ENCODE measurements around the gene CNP.
"Not testable (repeated sequence)": the region's sequence is repeated elsewhere in the genome, so short reads cannot be mapped to it uniquely, and the experiment has no call there.

CNP gene

DNA sequence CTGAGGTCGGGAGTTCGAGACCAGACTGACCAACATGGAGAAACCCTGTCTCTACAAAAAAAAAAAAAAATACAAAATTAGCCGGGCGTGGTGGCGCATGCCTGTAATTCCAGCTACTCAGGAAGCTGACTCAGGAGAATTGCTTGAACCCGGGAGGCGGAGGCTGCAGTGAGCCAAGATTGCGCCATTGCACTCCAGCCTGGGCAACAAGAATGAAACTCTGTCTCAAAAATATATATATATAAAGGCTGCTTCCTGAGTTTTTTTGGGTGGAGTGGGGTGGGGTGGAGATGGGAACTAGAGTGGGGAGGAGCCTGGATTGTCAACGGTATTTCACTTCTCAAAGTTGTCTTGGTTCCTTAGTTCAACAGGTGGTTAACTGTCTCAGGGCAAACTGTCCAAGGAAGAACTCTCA, 43.7 kb downstream of the CNP start:
- DNase-seq: not testable (repeated sequence)

DNA sequence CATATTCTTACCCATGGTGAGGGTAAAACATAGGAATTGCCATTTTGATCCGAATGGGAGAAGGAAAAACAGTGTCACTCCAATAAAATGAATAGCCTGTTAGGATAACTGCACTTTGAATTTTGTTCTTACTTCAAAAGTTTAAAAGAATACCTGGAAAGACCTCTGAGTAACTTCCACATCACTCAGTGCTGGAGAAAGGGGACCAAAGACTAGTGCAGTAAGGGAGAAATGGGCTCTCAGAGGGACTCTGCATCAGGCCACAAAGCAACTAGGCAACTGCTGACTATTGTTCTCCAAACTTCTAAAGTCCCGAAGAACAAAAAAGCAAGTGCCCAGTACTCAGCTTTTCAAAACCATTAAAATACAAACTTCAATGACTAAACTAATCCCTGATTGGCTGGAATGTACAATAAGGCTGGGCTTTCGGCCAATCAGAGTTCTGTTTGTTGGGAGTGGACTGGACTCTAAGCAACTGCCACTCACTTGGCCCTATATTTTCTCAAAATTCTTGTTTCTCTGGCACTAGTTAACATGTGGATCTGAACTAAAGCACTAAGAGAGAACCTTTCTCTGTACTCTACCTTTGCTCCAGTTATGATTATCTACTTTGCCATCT, 44.4 kb downstream of the CNP start:
- DNase-seq: no peak

GRCh38 chr17:42012363-42012762, 45.8 kb downstream of the CNP start:
- DNase-seq: not testable (repeated sequence)

- not testable (repeated sequence) for DNase-seq
Observed at GRCh38 chr17:42013740-42014139, 47.1 kb downstream of the CNP start.

- DNase-seq: no peak
Observed at GRCh38 chr17:42016411-42016831, 49.8 kb downstream of the CNP start.

GRCh38 chr17:42016941-42017865, 50.6 kb downstream of the CNP start, which contains the start of gene DNAJC7:
Gene DNAJC7, minus strand, starts transcription at chr17:42017439. Its CDS starts 23 bp downstream, at chr17:42017416.
- peak; percentile 90 for DNase-seq

- DNase-seq: no peak
Observed at GRCh38 chr17:42017866-42018200, 51.2 kb downstream of the CNP start.

DNA sequence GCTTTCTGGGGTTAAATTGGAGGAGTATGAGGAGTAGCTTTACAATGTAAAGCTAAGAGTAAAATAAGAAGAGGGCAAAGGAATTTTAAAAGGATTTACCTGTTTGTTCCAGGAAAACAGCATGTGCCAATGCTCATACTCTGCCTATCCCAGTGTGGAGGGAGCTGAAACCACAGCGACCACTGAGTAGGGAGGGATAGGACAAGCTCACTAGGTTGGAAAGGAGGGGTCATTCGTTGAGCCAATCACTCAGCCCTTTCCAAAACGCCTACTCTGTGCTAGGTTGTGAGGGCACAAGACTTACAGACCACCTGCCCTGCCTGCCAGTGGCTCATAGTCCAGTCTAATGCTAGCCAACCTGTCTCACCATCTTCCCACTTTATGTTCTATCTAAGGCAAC, 51.7 kb downstream of the CNP start:
- DNase-seq: no peak

GRCh38 chr17:42018988-42019387, 52.4 kb downstream of the CNP start:
- no peak for DNase-seq

DNA sequence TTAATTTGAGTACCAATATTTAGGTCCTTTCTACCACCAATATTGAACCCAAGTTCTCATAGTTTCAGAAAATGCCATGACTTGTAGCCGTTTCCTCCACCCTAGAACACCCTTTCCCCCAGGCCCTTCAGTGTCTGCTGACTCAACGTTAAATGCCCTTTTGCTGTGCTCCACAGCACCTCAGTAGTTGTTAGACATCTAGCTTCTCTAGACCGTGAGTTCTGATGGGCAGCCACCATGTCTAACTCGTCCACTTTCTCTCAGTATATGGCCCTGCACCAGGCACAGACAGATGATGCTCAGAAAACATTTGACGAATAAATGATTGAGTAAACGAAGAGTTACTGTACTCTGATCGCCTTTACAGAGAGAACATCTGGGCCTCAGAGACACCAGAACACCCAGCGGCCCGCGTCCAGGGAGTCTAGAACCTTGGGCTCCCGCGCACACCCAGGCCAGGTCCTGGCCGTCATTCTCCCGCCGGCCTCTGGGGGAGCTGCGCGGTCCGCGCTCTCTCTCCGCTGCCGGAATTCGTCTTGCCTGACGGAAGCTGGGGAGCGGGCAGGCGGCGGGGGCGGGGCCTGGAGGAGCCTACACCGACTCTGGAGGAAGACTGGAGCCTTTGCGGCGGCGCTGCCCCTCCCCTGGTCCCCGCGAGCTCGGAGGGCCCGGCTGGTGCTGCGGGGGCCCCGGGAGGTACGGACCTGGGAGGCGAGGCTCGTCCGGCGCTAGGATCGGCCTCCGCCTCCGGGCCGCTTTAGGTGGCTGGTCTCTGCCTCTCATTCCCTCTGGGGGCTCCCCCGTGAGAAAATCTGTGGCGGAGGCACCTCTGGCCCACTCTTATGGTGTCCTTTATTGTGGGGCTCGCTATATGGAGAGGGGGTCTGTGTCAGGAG, 53.2 kb downstream of the CNP start, which contains the start of gene NKIRAS2:
Gene NKIRAS2, plus strand, starts transcription at position 582 of the 896 bp plus-strand sequence. CDS start 1,488 bp downstream, outside the sequence.
- DNase-seq: peak; percentile 77

GRCh38 chr17:42020845-42021244, 54.2 kb downstream of the CNP start:
- not testable (repeated sequence) for DNase-seq

DNA sequence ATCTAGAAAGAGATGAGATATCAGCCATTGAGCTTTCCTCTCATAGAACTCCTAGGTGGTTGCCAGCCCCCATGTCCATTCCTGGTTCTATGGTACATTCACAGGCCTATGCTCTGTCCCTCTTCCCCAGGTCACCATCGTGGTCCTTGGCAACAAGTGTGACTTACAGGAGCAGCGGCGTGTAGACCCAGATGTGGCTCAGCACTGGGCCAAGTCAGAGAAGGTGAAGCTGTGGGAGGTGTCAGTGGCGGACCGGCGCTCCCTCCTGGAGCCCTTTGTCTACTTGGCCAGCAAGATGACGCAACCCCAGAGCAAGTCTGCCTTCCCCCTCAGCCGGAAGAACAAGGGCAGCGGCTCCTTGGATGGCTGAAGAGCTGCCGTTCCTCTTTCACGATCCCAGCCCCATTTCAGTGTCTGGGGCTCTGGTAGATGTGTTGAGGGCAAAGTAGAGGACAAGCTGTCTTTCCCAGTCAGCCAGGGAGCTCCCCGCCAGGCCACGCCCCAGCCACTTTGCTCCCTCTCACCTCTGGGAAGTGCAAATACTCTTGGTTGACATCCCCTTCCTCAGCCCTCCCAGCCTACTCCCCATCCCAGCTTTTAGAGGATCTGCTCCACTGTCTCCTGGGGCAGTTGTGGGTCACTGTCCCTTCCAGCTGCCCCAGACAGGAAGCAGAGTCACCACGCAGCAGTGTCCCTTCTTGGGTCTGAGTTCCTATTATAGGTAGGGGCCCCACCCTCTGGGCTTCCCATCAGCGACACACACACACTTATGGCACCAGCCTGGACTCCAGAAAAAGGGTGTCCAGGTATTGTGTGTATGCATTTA, 57.1 kb downstream of the CNP start:
- no peak for DNase-seq

DNA sequence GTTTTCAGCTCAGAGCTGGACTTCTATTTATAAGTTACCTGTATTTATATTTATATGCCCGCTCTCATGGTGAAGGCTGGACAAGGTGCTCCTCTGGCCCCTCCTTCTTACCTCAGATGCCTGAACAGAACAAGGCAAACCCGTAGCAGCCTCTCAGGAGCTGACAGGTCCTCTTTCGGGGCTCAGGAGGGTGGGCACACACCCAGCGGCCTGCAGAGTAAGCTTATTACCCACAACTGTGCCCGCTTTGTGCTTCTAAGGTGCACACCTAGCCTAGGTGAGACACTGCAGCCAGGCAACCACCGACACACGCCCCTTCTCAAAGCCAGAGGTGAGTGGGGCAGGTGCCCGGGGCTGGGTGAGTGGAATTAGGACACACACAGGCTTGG, 58.6 kb downstream of the CNP start:
- DNase-seq: no peak

DNA sequence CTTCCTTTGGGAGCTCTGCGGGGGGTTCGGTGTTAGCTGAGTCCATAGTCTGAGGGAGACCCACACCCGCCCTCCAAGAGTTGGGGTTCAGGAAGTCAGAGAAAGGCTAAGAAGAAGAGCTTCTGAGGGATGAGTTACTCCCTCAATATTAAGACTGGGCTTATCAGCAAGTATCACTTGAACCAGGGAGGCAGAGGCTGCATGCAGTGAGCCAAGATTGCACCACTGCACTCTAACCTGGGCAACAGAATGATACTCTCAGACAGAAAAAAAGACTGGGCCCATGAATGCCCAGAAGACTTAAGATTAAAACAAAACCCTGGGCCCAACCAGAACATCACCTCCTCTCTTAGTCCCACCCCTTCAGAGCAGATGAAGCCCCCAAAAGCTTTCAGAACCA, 59.3 kb downstream of the CNP start:
- no peak for DNase-seq

DNA sequence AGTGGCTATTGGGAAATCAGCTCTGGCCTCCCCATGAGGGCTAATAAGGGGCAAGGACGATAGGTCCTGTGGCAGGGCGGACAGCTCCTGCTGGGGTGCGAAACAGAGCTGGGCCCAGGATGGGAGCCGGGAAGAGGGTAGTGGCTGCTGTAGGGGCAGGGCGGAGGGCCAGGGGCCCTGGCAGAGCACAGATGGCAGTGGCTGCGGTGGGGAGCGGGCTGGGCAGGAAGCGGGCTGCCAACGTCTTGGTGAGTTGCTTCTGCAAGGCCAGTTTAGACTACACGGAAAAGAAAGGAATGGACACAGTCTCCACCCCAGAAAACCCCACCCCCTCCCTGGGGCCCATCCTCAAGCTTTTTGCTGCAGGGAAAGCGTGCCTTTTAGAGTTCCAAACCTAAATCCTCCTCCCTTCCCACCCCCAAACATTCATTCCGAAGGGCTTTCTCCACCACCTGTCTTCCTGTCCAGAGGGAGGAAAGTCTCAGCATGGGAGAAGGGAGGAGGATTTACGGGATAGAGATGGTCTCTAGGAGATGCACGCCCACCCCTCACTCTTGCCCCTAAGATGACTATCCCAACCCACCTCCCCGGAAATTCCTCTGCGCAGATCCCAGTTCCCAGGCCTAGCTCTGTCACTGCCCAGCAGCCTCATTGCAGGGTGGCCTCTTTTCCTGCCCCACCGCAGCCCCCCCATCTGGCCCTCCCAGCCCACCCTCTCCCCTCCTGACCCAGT, 60.4 kb downstream of the CNP start:
- DNase-seq: no peak
